ENCODE measurements around the gene APOH. TPM values are rescaled to one million over a fixed set of nuclear protein-coding genes. Genes with fewer than 3 reads are reported as not detected.

The APOH gene
- total and polyA plus RNA-seq, 2 of the 13 experiments (the other 11 are each of a cell fraction or from before 2014, with no cell fraction given), result 4,846 to 5,748 TPM

- TF ChIP-seq ARID5B (CRISPR knock-in tag; IDR thresholded peaks at IDR 0.05) (peak; percentile 95), SAP130 (CRISPR knock-in tag; IDR thresholded peaks at IDR 0.05; ENCODE audit: low read depth) (peak; percentile 26; the same call in 1 of the 2 replicates), HES4 (CRISPR knock-in tag; IDR thresholded peaks at IDR 0.05; ENCODE audit: borderline replicate concordance) (no peak), THAP7 (CRISPR knock-in tag; IDR thresholded peaks at IDR 0.05) (no peak), IKZF4 (CRISPR knock-in tag; IDR thresholded peaks at IDR 0.05; ENCODE audit: borderline replicate concordance, low read depth, not compliant biosample characterization) (no peak), NR1H2 (CRISPR knock-in tag; IDR thresholded peaks at IDR 0.05; ENCODE audit: borderline replicate concordance, low read depth) (no peak), TBP (CRISPR knock-in tag; IDR thresholded peaks at IDR 0.05) (no peak), PHF21A (CRISPR knock-in tag; IDR thresholded peaks at IDR 0.05) (no peak), SRSF4 (IDR thresholded peaks at IDR 0.05; ENCODE audit: low read depth, low read length, poor library complexity, severe bottlenecking) (no peak), FOXK1 (CRISPR knock-in tag; IDR thresholded peaks at IDR 0.05; ENCODE audit: borderline replicate concordance, low read depth) (peak; percentile 55; the same call in 1 of the 2 replicates), ZNF251 (CRISPR knock-in tag; IDR thresholded peaks at IDR 0.05) (no peak), ATRX (CRISPR knock-in tag; IDR thresholded peaks at IDR 0.05; ENCODE audit: borderline replicate concordance) (no peak), ZNF556 (CRISPR knock-in tag; IDR thresholded peaks at IDR 0.05; ENCODE audit: borderline replicate concordance) (no peak), ZBTB7A (CRISPR knock-in tag; IDR thresholded peaks at IDR 0.05) (no peak), ZHX2 (IDR thresholded peaks at IDR 0.05; ENCODE audit: low read depth) (no peak), ZHX2 (CRISPR knock-in tag; IDR thresholded peaks at IDR 0.05; ENCODE audit: borderline replicate concordance) (no peak), ZFP82 (CRISPR knock-in tag; IDR thresholded peaks at IDR 0.05; ENCODE audit: borderline replicate concordance) (no peak)
Observed at GRCh38 chr17:66235377-66235994, 6.3 kb upstream of the APOH start (continued).

All from HepG2 (cell line).